Spinal cord (tissue), 10 donors: Measurements from ENCODE around the gene ADPGK. TPM values are rescaled to one million over a fixed set of nuclear protein-coding genes. Genes with fewer than 3 reads are reported as not detected.

Source experiments
- DNase-seq, 6 donors: peaks; one replicate each; pipeline versions ENCODE4 v3.0.0 to v3.0.0-alpha.2; 2013 to 2015; ENCODE audit warnings: low spot score in 6 of 6, low read depth in 4 of 6
- H3K27ac ChIP-seq: one replicate; pipeline ENCODE4 v1.5.1; 2013; ENCODE audit warnings: low read depth, low read length, control low read depth
- H3K27me3 ChIP-seq: one replicate; pipeline ENCODE4 v1.6.1; 2013; ENCODE audit warnings: low read length; ENCODE audit not compliant: control insufficient read depth, insufficient read depth
- H3K36me3 ChIP-seq: one replicate; pipeline ENCODE4 v1.6.1; 2013; ENCODE audit warnings: low read length; ENCODE audit not compliant: control insufficient read depth, insufficient read depth
- H3K4me1 ChIP-seq: one replicate; pipeline ENCODE4 v1.6.1; 2013; ENCODE audit warnings: low read length; ENCODE audit not compliant: control insufficient read depth, insufficient read depth
- H3K4me3 ChIP-seq: one replicate; pipeline ENCODE4 v1.5.1; 2013; ENCODE audit warnings: low read depth, low read length, control low read depth
- H3K9me3 ChIP-seq: one replicate; pipeline ENCODE4 v1.6.1; 2013; ENCODE audit warnings: low read length; ENCODE audit not compliant: control insufficient read depth, insufficient read depth
- WGBS: methylation state at CpG from one replicate; pipeline ENCODE4 v1.1.5; 2013; ENCODE audit warnings: missing lambda C conversion rate; ENCODE audit not compliant: insufficient coverage; 5-methylcytosine and 5-hydroxymethylcytosine counted together
- polyA plus RNA-seq, 2 donors: library from polyadenylated mRNA; unstranded; fragments of 120-200 nt; gene quantifications; one replicate each; pipeline ENCODE4 v1.2.1, GENCODE V29; 2013; ENCODE audit not compliant: insufficient read length in 2 of 2
- total RNA-seq, 2 donors: library from RNA; depleted of rRNA in 1 of 2; stranded (reverse); fragments of 120-200 nt in 1 of 2; fragments of >200 nt in 1 of 2; gene quantifications; one replicate each; pipeline versions ENCODE4 v1.2.3 to v1.2.4, GENCODE V29; 2013 to 2014
- donor health status: healthy.

The ADPGK gene
- total and polyA plus RNA-seq, 4 donors = 30.9 to 56.7 (median 43.9) TPM

DNA sequence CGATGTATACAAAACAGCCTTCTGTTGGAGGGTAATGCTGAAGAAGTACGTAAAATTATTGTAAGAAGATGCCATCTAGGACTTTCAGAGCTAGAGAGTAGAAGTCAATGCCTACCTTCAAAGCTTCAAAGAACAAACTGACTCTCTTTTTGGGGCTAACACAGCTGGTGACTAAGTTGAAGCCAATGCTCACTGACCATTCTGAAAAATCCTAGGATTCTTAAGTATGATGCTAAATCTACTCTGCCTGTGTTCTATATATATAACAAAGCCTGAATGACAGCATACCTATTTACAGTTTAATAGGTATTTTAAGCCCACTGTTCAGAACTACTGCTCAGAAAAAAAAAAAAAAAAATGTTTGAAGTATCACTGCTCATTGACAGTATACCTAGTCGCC, 18.9 kb downstream of the ADPGK start:
- no peak for DNase-seq
- peaks cover 14% of the 10 kb centered on the region for H3K36me3 ChIP-seq

DNA sequence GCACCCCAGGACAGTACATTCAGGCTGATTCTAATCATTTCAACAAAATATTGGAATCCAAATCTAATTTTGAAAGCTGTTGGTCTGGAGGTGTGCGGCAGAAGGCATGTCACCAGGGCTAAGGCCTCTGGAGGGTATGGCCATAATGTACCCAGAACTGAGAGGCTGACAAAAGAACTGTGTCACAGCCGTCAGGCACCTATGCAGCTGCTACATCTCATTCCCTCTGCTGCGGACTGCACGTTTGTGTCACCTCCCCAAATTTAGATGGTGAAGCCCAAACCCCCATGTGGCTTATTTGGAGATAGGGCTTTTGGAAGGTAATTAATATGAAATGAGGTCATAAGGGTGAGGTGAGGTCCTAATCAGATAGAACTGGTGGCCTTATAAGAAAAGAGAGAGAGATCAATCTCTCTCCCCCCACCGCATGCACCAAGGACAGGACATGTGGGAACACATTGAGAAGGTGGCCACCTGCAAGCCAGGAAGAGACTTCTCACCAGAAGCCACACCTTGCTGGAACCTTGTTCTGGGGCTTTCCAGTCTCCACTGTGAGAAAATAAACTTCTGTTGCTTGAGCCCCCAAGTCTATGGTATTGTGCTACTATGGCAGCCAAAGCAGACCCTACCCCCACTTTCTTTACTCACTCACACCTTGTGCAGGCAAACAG, 22.8 kb downstream of the ADPGK start:
- peaks cover 15% of the 10 kb centered on the region for H3K36me3 ChIP-seq
- H3K9me3 ChIP-seq = no peaks in the 10 kb centered on the region
- no peak for DNase-seq
- no peak overlapping the region for H3K4me3 ChIP-seq
- no peak overlapping the region for H3K27ac ChIP-seq
- WGBS = 100% methylated on average over 3 of the region's 5 CpGs
- H3K27me3 ChIP-seq = no peaks in the 10 kb centered on the region
- no peaks in the 10 kb centered on the region for H3K4me1 ChIP-seq

More for the DNA sequence above, 18.9 kb downstream of the ADPGK start:
- Histone ChIP-seq H3K4me1 (no peaks in the 10 kb centered on the region), H3K4me3 (no peak overlapping the region), H3K9me3 (peaks cover 5% of the 10 kb centered on the region), H3K27me3 (no peaks in the 10 kb centered on the region), H3K27ac (no peak overlapping the region)
- WGBS = no CpG with 5 or more reads among the region's 3 CpGs

DNA sequence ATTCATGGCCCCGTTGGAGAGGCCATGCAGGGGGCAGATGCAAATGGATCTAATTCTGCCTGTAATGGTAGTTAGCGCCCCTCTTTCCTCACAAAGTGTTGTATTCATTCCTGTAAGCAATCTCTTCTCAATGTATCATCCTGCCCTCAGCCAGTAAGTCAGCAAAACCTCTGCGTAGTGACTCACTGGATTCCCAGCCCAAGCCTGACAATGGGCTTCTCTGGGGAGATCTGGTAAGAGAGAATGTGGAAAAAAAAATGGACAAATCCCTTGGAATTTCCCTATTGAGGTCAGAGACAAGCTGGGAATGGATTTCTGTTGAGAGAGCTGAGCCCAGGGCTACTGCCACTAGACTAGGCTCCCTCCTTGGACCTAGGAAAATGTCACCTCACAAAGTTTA, 25.4 kb downstream of the ADPGK start:
- no peak for DNase-seq
- Histone ChIP-seq H3K4me3 (no peak overlapping the region), H3K27me3 (no peaks in the 10 kb centered on the region), H3K9me3 (no peaks in the 10 kb centered on the region), H3K36me3 (peaks cover 17% of the 10 kb centered on the region), H3K27ac (no peak overlapping the region), H3K4me1 (no peaks in the 10 kb centered on the region)
- no CpG with 5 or more reads among the region's 3 CpGs for WGBS

DNA sequence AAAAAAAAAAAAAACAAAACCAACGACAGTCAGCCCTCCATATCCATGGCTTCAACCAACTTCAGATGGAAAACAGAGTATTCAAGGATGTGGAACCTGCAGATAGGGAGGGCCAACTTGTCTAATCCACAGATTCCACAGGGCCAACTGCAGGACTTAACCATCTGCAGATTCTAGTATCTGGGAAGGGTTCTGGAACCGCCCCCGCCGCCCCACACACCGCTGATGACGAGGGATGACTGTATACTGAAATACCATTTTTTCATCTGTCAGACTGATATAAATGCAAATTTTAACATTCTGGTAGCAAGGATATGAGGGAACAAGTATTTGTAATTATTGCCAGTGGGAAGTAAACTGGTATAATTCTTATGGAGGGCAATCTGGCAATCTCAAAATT, 29.5 kb downstream of the ADPGK start:
- Histone ChIP-seq H3K27ac (no peak overlapping the region), H3K4me3 (no peak overlapping the region), H3K36me3 (peaks cover 21% of the 10 kb centered on the region), H3K9me3 (no peaks in the 10 kb centered on the region), H3K27me3 (no peaks in the 10 kb centered on the region), H3K4me1 (no peaks in the 10 kb centered on the region)
- no peak for DNase-seq
- WGBS = no CpG with 5 or more reads among the region's 6 CpGs

DNA sequence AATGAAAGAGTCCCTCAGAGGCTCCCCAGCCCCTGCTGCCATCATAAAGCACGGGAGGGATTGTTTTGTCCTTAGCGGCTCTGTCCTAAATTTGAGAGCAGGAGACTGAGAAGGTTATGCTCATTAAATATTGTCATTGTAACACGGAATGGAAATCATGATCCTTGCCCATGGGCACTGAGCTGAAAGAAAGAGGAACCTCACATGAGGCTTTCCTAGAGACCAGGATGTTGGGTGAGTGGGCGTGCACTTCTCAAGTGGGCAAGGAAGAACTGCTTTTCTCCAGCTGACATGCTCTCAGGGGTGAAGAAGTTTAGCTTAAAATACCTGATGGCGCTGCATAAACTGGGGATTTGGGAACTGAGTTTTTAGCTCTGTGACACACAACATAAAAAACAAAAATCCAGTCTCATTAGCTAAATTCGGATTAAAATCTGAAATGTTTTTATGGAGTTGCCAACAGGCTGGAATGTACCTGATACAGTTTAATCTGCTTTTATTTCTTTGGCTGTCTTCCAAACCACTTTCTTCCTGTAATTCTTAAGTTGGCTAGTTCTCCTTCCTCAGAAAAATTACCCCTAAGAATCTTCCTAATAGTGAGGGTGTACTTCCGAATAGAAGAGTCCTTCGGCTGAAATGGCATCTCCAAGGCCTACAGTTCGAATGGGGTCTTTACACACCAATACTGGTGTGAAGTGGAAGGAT, 31.7 kb downstream of the ADPGK start:
- Histone ChIP-seq H3K9me3 (no peaks in the 10 kb centered on the region), H3K4me1 (no peaks in the 10 kb centered on the region), H3K27ac (no peak overlapping the region), H3K36me3 (peaks cover 24% of the 10 kb centered on the region), H3K4me3 (no peak overlapping the region), H3K27me3 (no peaks in the 10 kb centered on the region)
- WGBS = 90% methylated on average over 4 of the region's 9 CpGs
- DNase-seq = no peak

DNA sequence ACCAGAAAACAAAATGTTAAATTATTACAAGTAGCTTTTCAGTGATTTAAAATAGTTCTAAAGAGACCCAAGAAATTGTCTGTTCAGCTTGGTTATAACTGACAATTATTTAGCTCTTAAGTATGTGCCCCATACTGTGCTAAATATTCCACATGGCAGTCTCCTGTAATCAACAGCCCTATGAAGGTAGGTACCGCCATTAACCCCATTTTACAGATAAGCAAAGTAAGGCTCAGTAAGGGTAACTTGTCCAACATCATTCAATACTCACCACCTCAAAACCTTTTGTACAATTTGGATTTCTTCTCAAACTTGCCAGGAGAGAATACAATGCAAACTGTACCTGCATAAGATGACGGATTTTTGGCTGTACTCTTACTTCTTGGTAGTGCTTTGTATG, 33.9 kb downstream of the ADPGK start:
- H3K4me3 ChIP-seq = no peak overlapping the region

DNA sequence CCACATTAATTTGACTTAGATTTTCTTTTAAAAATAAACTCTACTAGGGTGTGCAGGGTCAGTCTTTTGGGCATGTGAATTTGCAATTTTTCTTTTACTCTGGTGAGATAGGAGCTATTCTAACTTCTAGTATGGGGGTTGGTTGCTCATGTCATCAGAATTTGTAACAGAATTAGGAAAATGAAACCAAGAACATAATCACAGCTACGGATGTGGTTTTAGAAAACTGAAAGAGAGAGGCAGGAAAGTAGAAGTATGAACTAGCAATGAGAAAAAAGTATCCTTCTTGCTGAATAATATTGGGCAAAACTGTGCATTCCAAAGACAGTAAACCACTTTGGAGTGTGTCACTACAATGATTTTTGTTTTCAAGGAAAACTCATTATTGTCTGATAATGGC, 43.3 kb downstream of the ADPGK start:
- 100% methylated on average over 1 of the region's 1 CpG for WGBS
- H3K9me3 ChIP-seq = no peaks in the 10 kb centered on the region
- H3K27me3 ChIP-seq = no peaks in the 10 kb centered on the region
- no peak for DNase-seq
- no peak overlapping the region for H3K4me3 ChIP-seq
- H3K27ac ChIP-seq = no peak overlapping the region
- H3K36me3 ChIP-seq = peaks cover 14% of the 10 kb centered on the region
- H3K4me1 ChIP-seq = no peaks in the 10 kb centered on the region

More for the DNA sequence above, 33.9 kb downstream of the ADPGK start:
- H3K27ac ChIP-seq = no peak overlapping the region
- no peaks in the 10 kb centered on the region for H3K4me1 ChIP-seq
- no CpG with 5 or more reads among the region's 2 CpGs for WGBS
- H3K36me3 ChIP-seq = peaks cover 10% of the 10 kb centered on the region
- H3K9me3 ChIP-seq = no peaks in the 10 kb centered on the region
- no peak for DNase-seq
- H3K27me3 ChIP-seq = no peaks in the 10 kb centered on the region

DNA sequence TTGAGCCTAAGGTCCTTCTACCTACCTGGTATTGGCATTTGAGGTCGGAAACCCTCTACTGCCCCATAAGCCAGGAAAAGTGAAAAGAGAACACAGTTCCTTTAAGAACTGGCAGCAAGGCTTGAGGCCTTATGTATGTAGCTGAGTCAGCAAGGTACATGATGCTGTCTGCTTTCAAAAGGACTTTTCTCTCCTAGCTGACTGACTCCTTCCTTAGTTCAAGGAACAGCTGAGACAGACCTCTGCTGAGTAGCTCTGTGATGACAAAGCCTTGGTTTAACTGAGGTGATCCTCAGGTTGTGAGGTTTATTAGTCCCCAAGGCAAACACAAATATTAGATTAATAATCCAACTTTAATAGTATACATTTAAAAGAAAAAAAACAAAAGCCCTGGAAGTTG, 45.8 kb downstream of the ADPGK start:
- DNase-seq = no peak
- WGBS = no CpG with 5 or more reads among the region's 1 CpG
- Histone ChIP-seq H3K9me3 (no peaks in the 10 kb centered on the region), H3K27me3 (no peaks in the 10 kb centered on the region), H3K4me3 (no peak overlapping the region), H3K27ac (no peak overlapping the region), H3K4me1 (no peaks in the 10 kb centered on the region), H3K36me3 (peaks cover 18% of the 10 kb centered on the region)

DNA sequence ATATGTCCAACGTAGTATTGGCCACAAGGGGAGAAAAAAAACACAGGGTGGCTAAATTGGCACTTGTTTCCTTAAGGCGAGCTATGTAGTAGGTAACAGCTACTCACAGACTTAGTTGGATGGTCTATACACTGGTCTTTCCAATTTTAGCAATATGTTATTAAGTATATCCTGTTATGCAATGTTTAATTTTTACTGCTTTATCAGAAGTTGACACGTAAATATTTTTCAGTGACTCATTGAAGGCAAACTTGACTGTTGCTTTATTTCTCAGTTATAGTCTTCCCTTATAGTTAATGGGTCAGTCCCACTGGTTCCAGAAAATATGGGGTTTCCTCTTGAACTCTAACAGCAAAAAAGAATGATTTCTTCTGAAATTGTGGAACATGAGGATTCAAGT, 46.5 kb downstream of the ADPGK start:
- DNase-seq = no peak
- Histone ChIP-seq H3K27me3 (no peaks in the 10 kb centered on the region), H3K4me1 (no peaks in the 10 kb centered on the region), H3K9me3 (no peaks in the 10 kb centered on the region), H3K4me3 (no peak overlapping the region), H3K27ac (no peak overlapping the region), H3K36me3 (peaks cover 20% of the 10 kb centered on the region)
- 100% methylated on average over 1 of the region's 3 CpGs for WGBS

DNA sequence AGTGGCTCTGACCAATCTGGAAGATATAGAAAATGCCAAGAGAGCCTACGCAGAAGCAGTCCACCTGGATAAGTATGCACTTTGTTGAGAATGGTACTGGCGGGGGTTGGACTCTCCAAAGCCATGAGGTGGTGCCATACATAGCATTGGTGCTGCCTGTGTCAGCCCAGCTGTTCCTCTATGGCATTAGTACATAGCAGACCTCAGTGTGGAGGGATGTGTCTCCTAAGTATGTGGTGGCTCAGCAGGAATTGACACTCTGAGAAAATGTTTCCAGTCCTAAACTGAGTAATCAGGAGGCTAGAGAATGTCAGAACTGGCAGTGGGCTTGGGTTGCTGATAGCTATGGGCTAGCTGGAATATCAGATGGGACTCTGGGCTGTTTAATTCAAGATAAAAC, 48.4 kb downstream of the ADPGK start:
- no peak for DNase-seq
- no peaks in the 10 kb centered on the region for H3K27me3 ChIP-seq
- peaks cover 23% of the 10 kb centered on the region for H3K36me3 ChIP-seq
- no peak overlapping the region for H3K27ac ChIP-seq
- 96% methylated on average over 2 of the region's 2 CpGs for WGBS
- H3K4me1 ChIP-seq = no peaks in the 10 kb centered on the region
- H3K4me3 ChIP-seq = no peak overlapping the region
- H3K9me3 ChIP-seq = no peaks in the 10 kb centered on the region
